Progenitor cell of endocrine pancreas (in vitro differentiated cells): ENCODE measurements around the gene DCC. TPM values are rescaled to one million over a fixed set of nuclear protein-coding genes. Genes with fewer than 3 reads are reported as not detected.
"Not testable (repeated sequence)": the region's sequence is repeated elsewhere in the genome, so short reads cannot be mapped to it uniquely, and the experiment has no call there.

Experiments
- DNase-seq: peaks from one replicate; pipeline ENCODE4 v3.0.0; 2021; ENCODE audit warnings: low spot score; ENCODE audit not compliant: unreplicated experiment
- H3K27ac Mint-ChIP-seq: 2 replicates; pipeline ENCODE4 v1.8.0; 2021; ENCODE audit warnings: mild to moderate bottlenecking, moderate library complexity, mixed read lengths
- H3K27me3 Mint-ChIP-seq: 2 replicates; pipeline ENCODE4 v1.8.0; 2021; ENCODE audit warnings: mixed read lengths
- H3K36me3 Mint-ChIP-seq: 2 replicates; pipeline ENCODE4 v1.8.0; 2022; ENCODE audit warnings: mixed read lengths; ENCODE audit not compliant: insufficient read depth
- H3K4me1 Mint-ChIP-seq: 2 replicates; pipeline ENCODE4 v1.8.0; 2021; ENCODE audit warnings: low read depth, mixed read lengths
- H3K4me3 Mint-ChIP-seq: 2 replicates; pipeline ENCODE4 v1.8.0; 2021; ENCODE audit warnings: low read depth, mild to moderate bottlenecking, moderate library complexity, mixed read lengths
- H3K9me3 Mint-ChIP-seq: 2 replicates; pipeline ENCODE4 v1.8.0; 2021; ENCODE audit warnings: low read depth, mixed read lengths
- CTCF ChIP-seq: fragments of 200-600 bp; sonication (generic); IDR thresholded peaks from one replicate; pipeline ENCODE4 v1.5.0; 2021; ENCODE audit warnings: antibody characterized with exemption, mild to moderate bottlenecking; ENCODE audit not compliant: unreplicated experiment
- total RNA-seq: library from RNA; stranded (reverse); gene quantifications from 2 replicates; pipeline ENCODE4 v1.2.1, GENCODE V29; 2021

DCC gene
- total RNA-seq, 1 donor from 2014 or later: 8.4 TPM

GRCh38 chr18:53458944-53459580 is 1119.1 kb downstream of the DCC start:
- Mint-ChIP-seq H3K27me3 (no peaks in the 10 kb centered on the region), H3K36me3 (no peaks in the 10 kb centered on the region), H3K27ac (no peak overlapping the region), H3K9me3 (no peaks in the 10 kb centered on the region), H3K4me3 (no peak overlapping the region), H3K4me1 (peaks cover 5% of the 10 kb centered on the region)
- TF ChIP-seq CTCF: no peak
- no peak for DNase-seq

- Mint-ChIP-seq H3K4me1 (no peaks in the 10 kb centered on the region), H3K27me3 (no peaks in the 10 kb centered on the region), H3K9me3 (no peaks in the 10 kb centered on the region), H3K4me3 (no peak overlapping the region), H3K36me3 (no peaks in the 10 kb centered on the region), H3K27ac (no peak overlapping the region)
- no peak for TF ChIP-seq CTCF
- no peak for DNase-seq
Measured at GRCh38 chr18:53467756-53468155, 1127.8 kb downstream of the DCC start.

GRCh38 chr18:53468173-53468572 is 1128.2 kb downstream of the DCC start:
- DNase-seq, H3K4me1 Mint-ChIP-seq, H3K27ac Mint-ChIP-seq, H3K4me3 Mint-ChIP-seq, H3K36me3 Mint-ChIP-seq, H3K27me3 Mint-ChIP-seq, H3K9me3 Mint-ChIP-seq: not testable (repeated sequence)

- Mint-ChIP-seq H3K4me1 (no peaks in the 10 kb centered on the region), H3K36me3 (peaks cover 3% of the 10 kb centered on the region), H3K27ac (no peak overlapping the region), H3K9me3 (peaks cover 6% of the 10 kb centered on the region), H3K27me3 (no peaks in the 10 kb centered on the region), H3K4me3 (no peak overlapping the region)
- no peak for TF ChIP-seq CTCF
- no peak for DNase-seq
Measured at GRCh38 chr18:53472546-53472945, 1132.5 kb downstream of the DCC start.

- Mint-ChIP-seq H3K9me3 (peaks cover 6% of the 10 kb centered on the region), H3K27ac (no peak overlapping the region), H3K4me3 (no peak overlapping the region), H3K36me3 (peaks cover 3% of the 10 kb centered on the region), H3K4me1 (no peaks in the 10 kb centered on the region), H3K27me3 (no peaks in the 10 kb centered on the region)
- DNase-seq: no peak
- TF ChIP-seq CTCF: no peak
Measured at GRCh38 chr18:53478155-53478554, 1138.2 kb downstream of the DCC start.

- Mint-ChIP-seq H3K9me3 (no peaks in the 10 kb centered on the region), H3K27ac (no peak overlapping the region), H3K27me3 (no peaks in the 10 kb centered on the region), H3K36me3 (no peaks in the 10 kb centered on the region), H3K4me3 (no peak overlapping the region), H3K4me1 (peaks cover 3% of the 10 kb centered on the region)
- TF ChIP-seq CTCF: no peak
- no peak for DNase-seq
Measured at GRCh38 chr18:53486296-53486695, 1146.3 kb downstream of the DCC start.
